Measurements from ENCODE around the gene CTNNA2. TPM values are rescaled to one million over a fixed set of nuclear protein-coding genes. Genes with fewer than 3 reads are reported as not detected.

CTNNA2 gene
- total RNA-seq, 1 donor from 2014 or later: 2.9 TPM

- H3K4me1 ChIP-seq: no peaks in the 10 kb centered on the region
- DNase-seq (ENCODE audit: extremely low spot score in 2 of 2): no peak
- TF ChIP-seq POLR2A (IDR thresholded peaks at IDR 0.05) (no peak), CTCF (IDR thresholded peaks at IDR 0.05) (no peak), POLR2AphosphoS5 (IDR thresholded peaks at IDR 0.05; ENCODE audit: insufficient read depth in 1 of 2, low read depth in 1 of 2) (no peak)
- H3K36me3 ChIP-seq: no peaks in the 10 kb centered on the region
- intact Hi-C loops (cut with DNase I): no loop called here
- no peak overlapping the region for H3K27ac ChIP-seq
- no peak overlapping the region for H3K4me3 ChIP-seq
- H3K9me3 ChIP-seq: no peaks in the 10 kb centered on the region
- H3K27me3 ChIP-seq: no peaks in the 10 kb centered on the region
These were observed 815.3 kb downstream of the CTNNA2 start for GRCh38 chr2:80328159-80328571.

- Histone ChIP-seq H3K9me3 (no peaks in the 10 kb centered on the region), H3K4me3 (no peak overlapping the region), H3K36me3 (no peaks in the 10 kb centered on the region), H3K27ac (no peak overlapping the region), H3K4me1 (no peaks in the 10 kb centered on the region), H3K27me3 (no peaks in the 10 kb centered on the region)
- intact Hi-C loops (cut with DNase I): no loop called here
- TF ChIP-seq POLR2A (IDR thresholded peaks at IDR 0.05) (no peak), POLR2AphosphoS5 (IDR thresholded peaks at IDR 0.05; ENCODE audit: insufficient read depth in 1 of 2, low read depth in 1 of 2) (no peak), CTCF (IDR thresholded peaks at IDR 0.05) (no peak)
- no peak for DNase-seq (ENCODE audit: extremely low spot score in 2 of 2)
These were observed 816.6 kb downstream of the CTNNA2 start for GRCh38 chr2:80329491-80329890.

GRCh38 chr2:80330527-80331450, 817.9 kb downstream of the CTNNA2 start:
- no peak for TF ChIP-seq CTCF (IDR thresholded peaks at IDR 0.05)
- TF ChIP-seq POLR2A (IDR thresholded peaks at IDR 0.05): no peak
- TF ChIP-seq POLR2AphosphoS5 (IDR thresholded peaks at IDR 0.05; ENCODE audit: insufficient read depth in 1 of 2, low read depth in 1 of 2): no peak
- Histone ChIP-seq H3K9me3 (no peaks in the 10 kb centered on the region), H3K36me3 (no peaks in the 10 kb centered on the region), H3K27me3 (no peaks in the 10 kb centered on the region), H3K27ac (no peak overlapping the region), H3K4me3 (no peak overlapping the region), H3K4me1 (no peaks in the 10 kb centered on the region)
- DNase-seq (ENCODE audit: extremely low spot score in 2 of 2): no peak
- intact Hi-C loops (cut with DNase I): no loop called here

- H3K4me1 ChIP-seq: no peaks in the 10 kb centered on the region
- no peaks in the 10 kb centered on the region for H3K27me3 ChIP-seq
- intact Hi-C loops (cut with DNase I): no loop called here
- no peaks in the 10 kb centered on the region for H3K9me3 ChIP-seq
- no peak overlapping the region for H3K4me3 ChIP-seq
- DNase-seq (ENCODE audit: extremely low spot score in 2 of 2): no peak
- H3K27ac ChIP-seq: no peak overlapping the region
- H3K36me3 ChIP-seq: no peaks in the 10 kb centered on the region
- no peak for TF ChIP-seq POLR2AphosphoS5 (IDR thresholded peaks at IDR 0.05; ENCODE audit: insufficient read depth in 1 of 2, low read depth in 1 of 2)
- TF ChIP-seq CTCF (IDR thresholded peaks at IDR 0.05): no peak
- no peak for TF ChIP-seq POLR2A (IDR thresholded peaks at IDR 0.05)
These were observed 821.0 kb downstream of the CTNNA2 start for GRCh38 chr2:80333886-80334285.

GRCh38 chr2:80335411-80335810, 822.6 kb downstream of the CTNNA2 start:
- Histone ChIP-seq H3K27ac (no peak overlapping the region), H3K36me3 (no peaks in the 10 kb centered on the region), H3K4me3 (no peak overlapping the region), H3K4me1 (no peaks in the 10 kb centered on the region), H3K9me3 (no peaks in the 10 kb centered on the region), H3K27me3 (no peaks in the 10 kb centered on the region)
- intact Hi-C loops (cut with DNase I): no loop called here
- no peak for DNase-seq (ENCODE audit: extremely low spot score in 2 of 2)
- no peak for TF ChIP-seq CTCF (IDR thresholded peaks at IDR 0.05)
- no peak for TF ChIP-seq POLR2A (IDR thresholded peaks at IDR 0.05)
- no peak for TF ChIP-seq POLR2AphosphoS5 (IDR thresholded peaks at IDR 0.05; ENCODE audit: insufficient read depth in 1 of 2, low read depth in 1 of 2)

All from vagina (tissue), 2 donors.